GM19328 (cell line): Measurements from ENCODE around the gene DNAJC5G.
"Not testable (repeated sequence)": the region's sequence is repeated elsewhere in the genome, so short reads cannot be mapped to it uniquely, and the experiment has no call there.

ENCODE experiments used
- ATAC-seq: cut with Tn5 transposase; IDR thresholded peaks from one replicate; pipeline ENCODE4 v1.9.1; 2021; ENCODE audit warnings: mild to moderate bottlenecking, moderate library complexity; ENCODE audit not compliant: unreplicated experiment

DNAJC5G gene

DNA sequence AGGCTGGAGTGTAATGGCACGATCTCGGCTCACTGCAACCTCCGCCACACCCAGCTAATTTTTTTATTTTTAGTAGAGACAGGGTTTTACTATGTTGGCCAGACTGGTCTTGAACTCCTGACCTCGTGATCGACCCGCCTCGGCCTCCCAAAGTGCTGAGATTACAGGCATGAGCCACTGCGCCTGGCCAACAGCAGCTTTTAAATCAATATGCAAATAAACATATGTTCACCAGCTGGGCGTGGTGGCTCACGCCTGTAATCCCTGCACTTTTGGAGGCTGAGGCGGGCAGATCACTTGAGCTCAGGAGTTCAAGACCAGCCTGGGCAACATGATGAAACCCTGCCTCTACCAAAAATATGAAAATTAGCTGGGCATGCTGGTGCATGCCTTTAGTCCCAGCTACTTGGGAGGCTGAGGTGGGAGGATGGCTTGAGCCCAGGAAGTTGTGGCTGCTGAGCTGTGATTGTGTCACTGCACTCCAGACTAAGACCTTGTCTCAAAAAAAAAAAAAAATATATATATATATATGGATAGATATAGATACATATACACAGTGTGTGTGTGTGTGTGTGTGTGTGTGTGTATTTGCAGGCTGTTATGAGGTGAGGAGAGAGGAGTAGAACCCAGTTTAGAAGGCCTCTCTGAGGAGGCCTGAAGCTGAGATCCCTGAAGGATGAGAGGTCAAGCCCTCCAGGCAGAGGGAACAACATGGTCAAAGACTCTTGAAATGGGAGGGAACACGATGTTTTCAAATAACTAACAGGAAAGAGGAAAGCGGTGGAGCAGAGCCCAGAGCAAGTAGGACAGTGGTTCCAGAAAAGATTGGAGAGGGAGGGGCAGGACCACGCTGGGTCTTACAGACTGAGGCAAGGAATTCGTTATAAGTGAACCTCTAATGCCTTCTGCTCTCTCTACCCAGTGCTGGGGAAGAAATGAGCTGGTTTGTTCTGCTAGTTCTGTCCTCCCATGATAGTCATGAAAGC lies 2.4 kb upstream of the DNAJC5G start:
- ATAC-seq = not testable (repeated sequence)

DNA sequence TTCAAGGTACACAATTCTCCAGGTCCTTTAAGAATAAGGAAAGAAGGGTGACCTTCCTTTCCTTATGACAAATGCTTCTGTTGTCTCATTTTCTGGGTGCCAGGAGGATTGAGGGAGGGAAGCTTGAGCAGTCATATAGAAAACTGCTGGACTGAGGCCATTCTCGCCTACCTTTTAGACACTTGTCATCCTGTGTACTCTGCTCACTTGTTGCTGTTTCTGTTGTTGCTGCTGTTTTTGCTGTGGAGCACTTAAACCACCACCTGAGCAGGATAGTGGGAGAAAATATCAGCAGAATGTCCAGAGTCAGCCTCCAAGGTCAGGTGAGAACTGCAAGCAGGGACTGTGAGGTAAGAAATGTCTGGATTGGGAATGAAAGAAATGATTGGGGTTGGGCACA lies 2.8 kb downstream of the DNAJC5G start:
- no peak for ATAC-seq

DNA sequence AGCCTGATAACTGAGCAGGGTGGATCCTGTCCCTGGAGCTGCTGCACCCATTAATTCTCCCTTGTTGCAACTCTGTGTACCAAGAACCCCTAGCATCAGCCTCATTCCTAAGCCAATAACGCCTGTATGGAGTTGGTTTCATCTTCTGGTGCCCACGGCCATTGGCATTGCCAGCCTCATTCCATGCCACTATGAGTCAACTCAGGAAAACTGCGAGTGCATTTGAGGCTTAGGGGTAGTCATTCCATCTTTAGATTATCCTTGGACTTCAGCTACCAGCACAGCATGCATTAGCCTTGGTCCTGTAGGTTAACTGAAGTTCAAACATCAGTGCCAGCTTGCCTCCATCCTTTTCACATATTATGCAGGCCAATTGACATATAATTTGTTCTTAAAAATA lies 5.6 kb downstream of the DNAJC5G start:
- ATAC-seq = no peak

DNA sequence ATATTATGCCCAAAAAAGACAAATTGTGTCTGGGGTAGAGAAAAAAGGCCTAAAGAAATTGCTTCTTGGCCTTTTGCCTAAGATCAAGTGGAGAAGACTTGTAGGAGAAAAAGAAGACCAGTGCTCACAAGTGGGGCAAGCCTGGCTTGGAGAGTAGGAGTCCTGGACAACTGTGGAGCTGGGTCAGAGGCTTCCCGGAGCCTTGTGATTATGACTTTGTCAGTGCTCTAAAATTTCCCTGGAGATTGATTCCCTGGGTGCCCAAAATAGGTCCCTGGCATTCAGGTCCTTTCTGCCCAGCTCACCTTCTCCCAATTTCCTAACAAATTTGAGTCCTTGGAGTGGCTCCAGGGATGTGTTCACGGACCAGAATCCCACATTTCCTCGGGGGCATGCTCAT lies 6.2 kb downstream of the DNAJC5G start:
- no peak for ATAC-seq

DNA sequence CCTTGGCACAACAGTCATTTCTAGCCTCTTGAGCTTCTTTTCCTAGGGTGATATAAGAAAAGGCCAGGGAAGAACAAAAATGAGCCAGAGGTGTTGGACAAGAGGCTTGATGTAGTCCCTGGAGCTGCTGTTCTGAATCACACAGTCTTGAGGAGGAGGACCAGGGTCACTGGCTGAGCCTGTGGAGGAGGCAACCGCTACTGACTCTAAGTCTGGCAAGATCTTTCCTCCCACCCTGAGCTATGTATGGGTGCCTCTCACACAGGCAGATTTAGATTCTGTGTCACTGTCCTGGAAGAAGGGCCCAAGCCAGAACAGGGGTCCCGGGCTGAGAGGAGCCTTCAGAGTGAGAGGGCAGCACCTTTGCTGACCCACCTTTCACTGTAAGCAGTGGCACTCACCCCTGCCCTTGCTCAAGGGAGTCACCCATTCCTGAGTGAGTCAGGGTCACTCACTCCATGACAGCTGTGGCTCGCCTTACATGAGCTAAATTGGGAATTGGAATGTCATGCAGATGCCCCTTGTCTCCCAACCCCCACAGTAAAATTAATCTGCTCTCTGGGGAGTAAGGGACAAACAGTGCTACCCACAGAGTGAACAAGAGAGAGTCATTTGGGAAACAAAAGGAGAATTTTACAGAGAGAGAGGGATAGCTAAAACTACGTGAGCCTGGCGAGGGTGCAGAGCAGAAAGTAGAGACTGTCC lies 6.8 kb downstream of the DNAJC5G start, which contains the start of gene TRIM54:
Gene TRIM54 (plus strand): TSS at position 575 of the 705 bp plus-strand sequence. CDS start 303 bp downstream, outside the sequence.
- no peak for ATAC-seq

DNA sequence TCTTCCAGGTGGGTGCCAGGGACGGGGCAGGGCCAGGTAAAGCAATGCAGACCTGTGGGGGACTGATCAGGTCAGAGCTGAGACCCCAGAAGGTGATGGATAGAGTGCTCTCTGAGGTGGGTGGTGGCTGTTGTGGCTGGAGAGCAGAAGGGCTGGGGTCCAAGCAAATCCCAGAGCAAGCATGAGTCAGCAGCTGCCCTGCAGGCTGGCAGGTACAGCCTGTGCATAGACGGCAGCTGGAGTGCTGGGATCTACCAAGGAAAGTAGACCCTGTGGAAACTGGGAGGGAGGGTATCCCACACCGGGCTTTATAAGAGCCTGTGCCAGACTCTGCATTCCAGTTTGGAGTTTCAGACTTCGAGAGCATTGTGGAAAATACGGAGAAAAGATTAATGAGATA lies 7.7 kb downstream of the DNAJC5G start:
- ATAC-seq = no peak

DNA sequence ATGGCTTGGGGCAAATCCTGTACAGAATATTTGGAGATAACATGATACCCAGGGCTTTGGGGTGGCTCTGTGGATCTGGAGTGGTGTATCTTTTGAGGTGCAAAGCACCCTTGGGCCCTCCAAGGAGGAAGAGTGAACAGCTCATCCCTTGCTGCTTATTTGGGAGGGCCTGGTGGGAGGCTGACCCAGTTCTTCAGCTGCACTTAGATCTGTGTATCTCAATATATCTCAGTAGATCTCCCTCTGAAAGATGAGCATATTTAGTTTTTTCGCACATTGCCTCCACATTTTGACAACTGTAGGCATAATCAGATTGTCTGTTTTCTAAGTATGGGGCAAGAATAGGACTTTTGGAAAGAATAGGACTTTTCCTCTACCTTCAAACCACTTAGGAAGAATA lies 9.8 kb downstream of the DNAJC5G start:
- ATAC-seq = no peak

DNA sequence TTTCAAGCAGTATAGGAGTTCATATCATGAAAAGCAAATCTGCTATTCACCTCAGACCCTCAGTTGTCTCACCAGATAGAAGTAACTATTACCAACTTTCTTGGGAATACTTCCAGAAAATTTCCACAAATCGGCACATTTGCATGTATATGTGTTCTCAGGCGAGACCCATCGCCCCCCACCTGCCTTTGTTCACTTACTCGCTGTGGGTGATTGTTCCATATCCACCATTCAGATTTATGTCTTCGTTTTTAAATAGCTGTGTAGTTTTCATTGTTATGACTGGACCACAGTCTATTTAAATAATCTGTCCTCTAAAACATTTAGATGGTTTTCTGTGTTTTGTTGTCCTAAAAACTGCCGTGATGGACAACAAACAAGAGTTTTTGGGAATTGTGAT lies 10.2 kb downstream of the DNAJC5G start:
- no peak for ATAC-seq

DNA sequence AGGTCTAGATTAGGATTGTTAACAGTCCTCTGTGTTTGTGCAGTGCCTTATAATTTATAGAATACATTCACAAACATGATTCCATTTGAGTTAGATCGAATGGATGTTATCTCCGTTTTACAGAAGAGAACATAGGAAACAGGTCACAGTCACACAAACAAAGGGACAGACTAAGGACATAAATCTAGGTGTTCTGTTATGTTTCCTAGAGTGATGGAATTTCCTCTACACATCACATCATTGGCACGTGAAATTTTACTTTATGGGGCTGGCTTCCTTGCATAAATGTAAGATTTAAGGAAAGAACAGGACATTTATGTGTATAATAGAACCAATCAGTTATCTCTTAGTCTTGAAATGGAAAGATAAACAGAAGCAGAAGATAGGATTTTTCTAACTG lies 13.4 kb downstream of the DNAJC5G start:
- ATAC-seq = no peak

DNA sequence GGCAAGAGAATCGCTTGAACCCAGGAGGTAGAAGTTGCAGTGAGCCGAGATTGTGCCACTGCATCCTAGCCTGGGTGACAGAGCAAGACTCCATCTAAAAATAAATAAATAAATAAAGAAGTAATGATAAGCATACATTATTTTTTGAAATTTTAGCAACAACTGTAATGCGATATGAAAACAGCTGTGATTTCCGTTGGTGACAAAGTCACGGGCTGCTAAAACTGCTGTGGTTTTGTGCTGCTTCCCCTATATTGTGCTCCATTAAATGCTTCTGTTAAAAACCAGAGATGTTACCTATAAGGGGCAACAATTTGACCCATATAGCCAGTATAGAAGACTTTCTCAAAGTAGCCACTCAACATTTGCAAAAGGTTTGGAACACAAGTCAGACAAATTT lies 15.3 kb downstream of the DNAJC5G start:
- no peak for ATAC-seq

DNA sequence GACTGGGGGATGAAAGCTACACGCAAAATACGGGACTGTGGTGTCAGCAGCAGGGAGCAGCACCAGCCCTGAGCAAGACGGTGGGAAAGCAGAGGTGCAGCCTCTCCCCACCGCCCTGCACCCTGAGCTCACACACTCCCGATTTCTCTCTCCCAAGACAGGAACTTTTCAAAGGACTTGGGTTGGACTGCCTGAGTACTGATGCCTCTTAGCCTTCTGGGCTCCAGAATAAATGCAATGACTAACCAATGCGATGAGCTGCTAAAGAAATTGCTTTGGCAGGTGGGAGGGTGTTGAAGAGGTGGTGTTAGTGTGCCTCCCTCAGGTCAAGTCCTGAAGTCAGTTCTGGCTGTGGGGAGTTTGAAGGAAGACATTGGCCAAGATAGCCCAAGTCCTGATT lies 16.6 kb downstream of the DNAJC5G start:
- no peak for ATAC-seq

DNA sequence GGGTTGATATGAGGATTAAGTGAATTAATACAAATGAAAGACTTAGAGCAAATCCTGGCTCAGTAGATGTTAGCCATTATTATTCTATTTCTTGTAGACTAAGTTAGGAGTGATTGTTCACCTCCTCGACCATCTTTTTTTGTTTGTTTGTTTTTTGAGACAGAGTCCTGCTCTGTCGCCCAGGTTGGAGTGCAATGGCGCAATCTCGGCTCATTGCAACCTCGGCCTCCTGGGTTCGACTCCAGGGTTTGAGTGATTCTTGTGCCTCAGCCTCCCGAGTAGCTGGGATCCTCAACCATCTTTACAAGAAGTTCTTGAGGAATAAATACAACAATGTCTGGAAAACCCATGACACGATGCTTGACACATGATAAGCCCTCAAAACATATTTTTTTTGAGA lies 19.7 kb downstream of the DNAJC5G start:
- no peak for ATAC-seq

DNA sequence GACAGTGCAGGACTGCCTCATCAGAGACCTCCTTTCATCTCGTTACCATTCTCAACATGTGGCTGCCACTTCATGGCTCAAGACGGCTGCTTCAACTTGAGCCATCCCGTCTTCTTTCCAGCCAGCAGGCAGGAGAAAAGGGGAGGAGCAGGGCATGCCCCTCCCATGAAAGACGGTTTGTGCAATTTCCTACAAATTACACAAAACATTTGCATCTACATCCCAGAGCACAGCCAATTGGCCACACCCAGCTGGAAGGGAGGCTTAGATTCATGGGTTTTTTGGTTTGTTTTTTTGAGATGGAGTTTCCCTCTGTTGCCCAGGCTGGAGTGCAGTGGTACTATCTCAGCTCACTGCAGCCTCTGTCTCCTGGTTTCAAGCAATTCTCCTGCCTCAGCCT lies 21.2 kb downstream of the DNAJC5G start:
- no peak for ATAC-seq

DNA sequence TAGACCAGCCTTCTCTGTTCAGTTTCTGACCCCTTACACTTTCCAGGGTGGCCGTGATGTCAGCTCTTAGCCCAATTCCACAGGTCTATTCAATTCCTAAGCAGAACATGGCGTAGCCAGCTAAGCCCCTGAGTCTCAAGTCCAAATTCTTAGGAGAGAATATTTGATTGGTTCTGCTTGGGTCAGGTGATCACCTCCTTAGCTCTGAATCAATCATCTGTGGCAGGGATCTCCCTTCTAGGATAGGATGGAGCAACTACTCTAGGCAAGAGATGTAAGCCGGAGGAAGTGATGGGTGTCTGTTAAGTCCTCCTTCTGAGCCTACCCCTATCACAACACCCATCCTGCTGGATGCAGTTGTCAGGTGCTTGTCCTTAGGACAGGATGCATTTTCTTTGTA lies 22.0 kb downstream of the DNAJC5G start:
- no peak for ATAC-seq

DNA sequence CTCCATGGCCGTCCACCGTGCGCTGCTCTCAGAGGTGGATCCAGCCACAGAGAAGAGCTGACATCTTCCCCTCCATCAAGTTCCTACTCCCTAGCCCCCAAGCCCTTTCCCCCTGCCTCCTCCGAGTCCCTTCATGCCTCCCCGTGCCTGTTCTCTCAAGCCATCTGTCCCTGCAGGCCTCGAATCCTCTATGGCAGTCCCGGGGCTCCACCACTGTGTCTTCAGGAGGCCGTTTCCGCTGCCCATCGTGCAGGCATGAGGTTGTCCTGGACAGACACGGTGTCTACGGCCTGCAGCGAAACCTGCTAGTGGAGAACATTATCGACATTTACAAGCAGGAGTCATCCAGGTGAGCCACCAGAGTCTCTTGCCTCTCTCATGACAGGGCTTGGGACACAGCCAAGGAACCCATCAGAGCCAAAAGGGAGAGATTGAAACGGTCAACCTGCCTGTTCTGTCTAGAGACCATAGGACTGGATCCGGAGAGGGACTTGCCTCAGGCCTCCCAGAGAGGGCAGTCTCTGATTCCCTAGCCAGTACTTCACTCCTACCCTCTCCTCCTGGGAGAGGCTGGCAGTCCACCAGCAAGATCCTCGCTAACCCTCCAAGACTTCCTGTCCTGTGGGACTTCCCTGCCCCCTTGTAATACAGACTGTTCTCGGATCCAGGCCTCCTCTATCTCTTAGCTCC lies 23.3 kb downstream of the DNAJC5G start:
- no peak for ATAC-seq

DNA sequence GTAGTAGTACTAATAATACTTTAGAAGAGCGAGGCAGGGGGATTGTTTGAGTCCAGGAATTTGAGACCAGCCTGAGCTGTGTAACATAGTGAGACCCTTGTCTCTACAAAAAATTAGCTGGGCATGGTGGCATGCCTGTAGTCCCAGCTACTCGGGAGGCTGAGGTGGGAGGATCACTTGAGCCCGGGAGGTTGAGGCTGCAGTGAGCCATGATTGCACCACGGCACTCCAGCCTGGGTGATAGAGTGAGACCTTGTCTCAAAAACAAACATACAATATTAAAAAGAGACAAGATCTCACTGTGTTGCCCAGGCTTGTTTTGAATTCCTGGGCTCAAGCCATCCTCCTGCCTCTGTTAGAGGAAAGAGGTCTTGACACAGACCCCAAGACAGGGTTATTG lies 25.4 kb downstream of the DNAJC5G start:
- ATAC-seq = not testable (repeated sequence)

DNA sequence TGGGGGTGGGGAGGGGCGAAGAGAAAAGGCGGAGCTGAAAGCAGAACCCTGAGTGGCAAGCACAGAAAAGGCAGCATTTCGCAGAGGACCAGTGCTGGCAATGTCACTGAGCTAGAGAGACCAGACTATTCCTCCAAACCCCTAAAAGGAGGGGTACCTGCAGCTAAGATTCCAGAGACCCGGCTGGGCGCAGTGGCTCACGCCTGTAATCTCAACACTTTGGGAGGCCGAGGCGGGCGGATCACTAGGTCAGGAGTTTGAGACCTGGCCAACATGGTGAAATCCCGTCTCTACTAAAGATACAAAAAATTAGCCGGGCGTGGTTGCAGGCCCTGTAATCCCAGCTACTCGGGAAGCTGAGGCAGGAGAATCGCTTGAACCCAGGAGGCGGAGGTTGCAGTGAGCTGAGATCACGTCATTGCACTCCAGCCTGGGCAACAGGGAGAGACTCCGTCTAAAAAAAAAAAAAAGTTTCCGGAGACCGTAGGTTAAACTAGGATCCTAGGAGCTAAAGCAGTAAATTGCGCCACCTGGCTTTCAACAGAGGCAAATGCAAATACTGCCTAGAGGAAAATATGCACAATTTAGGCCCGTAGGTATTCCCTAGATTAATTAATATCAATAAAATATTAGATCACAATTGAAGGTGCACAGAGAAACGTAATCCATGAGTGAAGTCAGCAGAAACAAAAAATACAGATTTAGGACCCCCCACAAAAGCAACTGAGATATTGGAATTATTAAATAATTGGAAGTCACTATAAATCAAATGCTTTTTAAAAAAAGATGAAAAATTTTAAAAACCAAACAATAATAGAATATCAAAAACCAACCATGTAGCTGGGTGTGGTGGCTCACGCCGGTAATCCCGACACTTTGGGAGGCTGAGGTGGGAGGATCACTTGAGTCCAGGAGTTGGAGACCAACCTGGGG lies 28.1 kb downstream of the DNAJC5G start:
- ATAC-seq = no peak

DNA sequence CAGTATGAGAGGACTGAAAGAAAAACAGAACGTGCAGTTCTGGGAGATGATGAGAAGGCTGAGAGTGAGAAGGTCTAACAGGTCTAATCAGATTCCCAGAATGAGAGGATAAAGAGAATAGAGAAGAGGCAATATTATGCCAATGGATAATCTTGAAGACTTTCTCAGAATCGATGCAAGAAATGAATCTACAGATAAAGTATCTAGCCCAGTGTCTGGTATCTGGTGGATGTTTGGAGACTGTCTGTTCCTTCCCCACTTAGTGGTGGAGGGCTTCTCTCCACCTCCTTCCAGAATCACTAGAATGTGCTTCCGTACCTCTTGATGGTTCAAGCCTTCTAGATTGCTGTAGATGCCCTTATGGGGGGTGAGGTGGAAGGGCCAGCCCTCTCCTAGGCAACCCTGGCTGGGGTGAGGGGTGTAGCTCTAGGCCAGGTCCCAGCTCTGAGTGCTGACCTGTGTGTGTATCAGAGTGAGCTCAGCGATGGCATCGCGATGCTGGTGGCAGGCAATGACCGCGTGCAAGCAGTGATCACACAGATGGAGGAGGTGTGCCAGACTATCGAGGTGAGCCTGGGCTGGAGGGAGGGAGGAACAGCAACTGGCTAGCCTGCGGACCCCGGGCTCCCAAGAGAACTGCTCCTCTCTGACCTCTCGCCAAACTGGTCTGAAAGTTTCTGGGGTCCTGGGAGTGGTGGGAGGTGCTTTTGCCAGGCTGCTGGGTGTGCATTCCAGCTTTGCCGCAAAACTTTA lies 29.4 kb downstream of the DNAJC5G start:
- ATAC-seq = no peak

DNA sequence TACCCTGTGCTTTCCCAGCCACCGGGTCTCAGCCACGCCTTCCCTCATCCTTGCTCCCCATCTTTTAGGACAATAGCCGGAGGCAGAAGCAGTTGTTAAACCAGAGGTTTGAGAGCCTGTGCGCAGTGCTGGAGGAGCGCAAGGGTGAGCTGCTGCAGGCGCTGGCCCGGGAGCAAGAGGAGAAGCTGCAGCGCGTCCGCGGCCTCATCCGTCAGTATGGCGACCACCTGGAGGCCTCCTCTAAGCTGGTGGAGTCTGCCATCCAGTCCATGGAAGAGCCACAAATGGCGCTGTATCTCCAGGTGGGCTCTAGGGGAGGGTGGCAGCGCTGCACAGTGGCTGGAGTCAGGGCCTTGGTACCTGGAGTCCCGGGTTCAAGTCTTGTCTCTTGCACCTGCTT lies 30.3 kb downstream of the DNAJC5G start:
- ATAC-seq = no peak

DNA sequence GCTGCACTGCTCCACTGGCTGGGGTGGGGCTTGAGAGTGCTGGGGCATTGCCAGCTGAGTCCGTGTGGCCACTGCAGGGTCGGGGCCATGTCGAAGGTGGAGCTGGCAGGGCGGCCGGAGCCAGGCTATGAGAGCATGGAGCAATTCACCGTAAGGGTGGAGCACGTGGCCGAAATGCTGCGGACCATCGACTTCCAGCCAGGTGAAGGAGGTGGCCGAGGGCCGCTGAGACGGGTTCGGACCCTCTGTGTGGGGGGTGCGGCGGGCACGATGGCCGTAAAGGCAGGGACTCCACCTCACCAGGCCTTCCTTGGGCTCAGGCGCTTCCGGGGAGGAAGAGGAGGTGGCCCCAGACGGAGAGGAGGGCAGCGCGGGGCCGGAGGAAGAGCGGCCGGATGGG lies 30.9 kb downstream of the DNAJC5G start:
- no peak for ATAC-seq
